GM19324 (cell line): ENCODE measurements around the gene UBE2B.
A peak's percentile ranks its signal among the peaks of the same experiment; 100 is the strongest.
"Not testable (repeated sequence)": the region's sequence is repeated elsewhere in the genome, so short reads cannot be mapped to it uniquely, and the experiment has no call there.

ENCODE experiments used
- ATAC-seq: cut with Tn5 transposase; IDR thresholded peaks from one replicate; pipeline ENCODE4 v1.9.1; 2021; ENCODE audit warnings: mild to moderate bottlenecking, moderate library complexity; ENCODE audit not compliant: unreplicated experiment, low FRiP score

The UBE2B gene

GRCh38 chr5:134397196-134397595, 25.8 kb downstream of the UBE2B start:
- ATAC-seq = no peak

GRCh38 chr5:134398609-134399155, 27.3 kb downstream of the UBE2B start:
- no peak for ATAC-seq

GRCh38 chr5:134403951-134404350, 32.6 kb downstream of the UBE2B start:
- ATAC-seq = no peak

- ATAC-seq = no peak
These were observed 35.0 kb downstream of the UBE2B start for GRCh38 chr5:134406390-134406789.

GRCh38 chr5:134409321-134409720, 38.0 kb downstream of the UBE2B start:
- no peak for ATAC-seq

GRCh38 chr5:134410822-134411221, 39.5 kb downstream of the UBE2B start:
- ATAC-seq = no peak

- peak; percentile 6 for ATAC-seq
These were observed 39.8 kb downstream of the UBE2B start for GRCh38 chr5:134411228-134411545.

- peak; percentile 95 for ATAC-seq
These were observed 40.3 kb downstream of the UBE2B start, which contains the start of gene CDKN2AIPNL for GRCh38 chr5:134411546-134412266. TSS of gene CDKN2AIPNL (minus strand) at chr5:134411881. CDS start at chr5:134411854, 27 bp downstream.

GRCh38 chr5:134413046-134413445, 41.7 kb downstream of the UBE2B start:
- ATAC-seq = no peak

- no peak for ATAC-seq
These were observed 46.3 kb downstream of the UBE2B start for GRCh38 chr5:134417707-134418106.

- no peak for ATAC-seq
These were observed 47.6 kb downstream of the UBE2B start for GRCh38 chr5:134418958-134419357.

- no peak for ATAC-seq
These were observed 49.0 kb downstream of the UBE2B start for GRCh38 chr5:134420343-134420742.

- not testable (repeated sequence) for ATAC-seq
These were observed 49.7 kb downstream of the UBE2B start for GRCh38 chr5:134421038-134421437.

- no peak for ATAC-seq
These were observed 51.5 kb downstream of the UBE2B start for GRCh38 chr5:134422791-134423365.

- no peak for ATAC-seq
These were observed 52.0 kb downstream of the UBE2B start for GRCh38 chr5:134423376-134423775.

GRCh38 chr5:134426361-134426760, 55.0 kb downstream of the UBE2B start:
- no peak for ATAC-seq

GRCh38 chr5:134427540-134428041, 56.2 kb downstream of the UBE2B start:
- ATAC-seq = no peak

- no peak for ATAC-seq
These were observed 58.7 kb downstream of the UBE2B start for GRCh38 chr5:134430001-134430569.

GRCh38 chr5:134432174-134432573, 60.8 kb downstream of the UBE2B start:
- ATAC-seq = no peak

GRCh38 chr5:134432677-134433359, 61.4 kb downstream of the UBE2B start:
- ATAC-seq = no peak

GRCh38 chr5:134435560-134435959, 64.2 kb downstream of the UBE2B start:
- no peak for ATAC-seq
